HG03108 (cell line): ENCODE data around the gene GMPPA.

ENCODE experiments used
- ATAC-seq: cut with Tn5 transposase; IDR thresholded peaks from one replicate; pipeline ENCODE4 v1.9.1; 2021; ENCODE audit warnings: moderate library complexity; ENCODE audit not compliant: unreplicated experiment

Gene GMPPA

GRCh38 chr2:219537657-219538488 lies 39.2 kb downstream of the GMPPA start:
- no peak for ATAC-seq

DNA sequence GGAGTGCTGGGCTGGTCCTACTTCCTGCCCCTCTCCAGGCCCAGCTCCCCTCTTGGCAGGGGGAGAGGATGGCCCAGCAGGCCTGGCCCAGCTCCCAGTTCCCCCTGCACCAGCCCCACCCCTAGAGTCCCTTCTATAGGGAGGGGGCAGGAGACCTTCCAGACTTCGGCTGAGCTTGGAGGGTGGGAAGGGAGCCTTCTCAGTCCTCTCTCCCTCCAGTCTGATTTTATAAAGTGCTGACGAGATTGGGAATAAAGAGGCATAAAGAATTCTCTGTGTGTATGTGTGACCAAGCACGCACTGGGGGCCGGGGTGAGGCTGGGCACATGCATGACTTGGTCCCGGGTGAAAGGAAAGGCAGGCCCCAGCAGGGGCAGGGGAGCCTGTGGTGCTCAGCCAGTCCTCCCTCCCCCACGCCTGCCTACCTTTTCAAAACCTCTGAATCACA lies 39.8 kb downstream of the GMPPA start:
- no peak for ATAC-seq

DNA sequence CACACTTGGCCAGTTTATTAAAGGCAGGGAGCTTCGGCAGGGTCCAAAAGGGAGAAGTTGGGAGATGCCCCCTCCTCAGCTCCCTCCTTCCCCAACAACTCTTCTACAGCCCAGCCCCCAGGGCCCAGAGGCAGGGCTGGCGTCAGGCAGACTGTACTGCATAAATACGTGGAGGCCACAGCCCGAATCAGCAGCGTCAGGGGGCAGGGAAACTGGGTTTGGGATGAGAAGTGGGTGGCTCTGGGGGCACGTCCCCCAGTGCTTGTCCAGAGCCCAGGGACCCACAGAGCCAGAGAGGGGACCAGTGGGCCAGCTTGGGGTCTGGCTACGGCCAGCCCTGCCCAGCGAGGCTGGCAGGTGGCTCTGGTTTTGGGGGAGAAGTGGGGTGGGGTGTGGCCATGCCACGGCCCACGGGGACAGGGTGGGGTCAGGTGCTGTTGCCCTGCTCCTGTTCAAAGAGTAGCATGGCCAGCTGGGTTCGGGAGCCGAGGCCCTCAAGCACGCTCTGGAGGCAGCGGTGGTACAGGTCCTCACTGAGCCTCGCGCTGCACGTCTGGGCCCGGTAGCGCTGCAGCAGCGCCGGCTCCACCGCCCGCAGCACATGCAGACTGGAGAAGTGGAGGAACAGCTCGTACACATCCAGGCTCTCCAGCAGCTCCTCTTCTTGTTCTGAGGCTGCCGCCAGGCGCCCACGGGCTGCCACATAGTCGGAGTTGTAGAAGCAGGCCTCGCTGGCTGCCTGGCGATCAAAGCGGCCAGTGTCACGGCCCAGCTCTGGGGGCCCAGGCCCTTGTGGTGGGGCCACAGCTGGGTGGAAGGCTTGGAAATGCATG lies 40.5 kb downstream of the GMPPA start:
- no peak for ATAC-seq

DNA sequence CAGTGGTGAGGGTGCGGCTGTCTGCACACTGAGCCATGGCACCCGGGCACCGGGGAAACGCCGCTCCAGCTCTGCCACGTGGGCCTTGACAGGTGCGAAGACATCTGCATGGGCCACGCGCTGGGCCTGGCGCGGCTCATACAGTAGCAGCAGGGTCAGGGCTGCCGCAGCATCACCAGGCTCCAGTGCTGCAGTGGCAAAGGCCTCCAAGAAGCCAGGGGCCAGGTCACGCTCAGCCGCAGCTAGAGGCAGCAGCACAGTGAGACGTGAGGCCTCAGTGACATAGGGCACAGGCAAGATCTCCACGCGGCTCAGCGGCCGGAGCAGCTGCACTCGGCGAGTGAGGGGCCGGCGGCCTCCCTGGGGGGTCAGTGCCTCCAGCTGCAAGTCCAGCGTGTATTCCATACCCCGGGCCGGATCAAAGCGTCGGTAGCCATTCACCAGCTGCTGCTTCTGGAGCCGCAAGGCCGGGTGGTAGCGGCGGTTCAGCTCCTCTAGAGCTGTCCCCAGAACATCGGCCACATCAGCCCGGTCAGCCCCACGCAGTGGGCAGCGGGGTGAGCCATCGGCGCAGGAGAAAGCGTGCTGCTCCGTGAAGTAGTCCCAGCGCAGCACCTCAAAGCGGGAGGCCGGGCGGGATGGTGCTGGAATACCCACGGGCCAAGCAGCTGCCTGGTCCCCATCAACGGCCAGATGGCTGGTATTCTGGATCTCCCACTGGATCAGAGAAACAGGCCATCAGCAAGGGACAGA lies 41.4 kb downstream of the GMPPA start:
- ATAC-seq: no peak

GRCh38 chr2:219540784-219541504 lies 42.3 kb downstream of the GMPPA start:
- no peak for ATAC-seq

GRCh38 chr2:219541611-219542180 lies 43.0 kb downstream of the GMPPA start:
- peak; percentile 47 for ATAC-seq

DNA sequence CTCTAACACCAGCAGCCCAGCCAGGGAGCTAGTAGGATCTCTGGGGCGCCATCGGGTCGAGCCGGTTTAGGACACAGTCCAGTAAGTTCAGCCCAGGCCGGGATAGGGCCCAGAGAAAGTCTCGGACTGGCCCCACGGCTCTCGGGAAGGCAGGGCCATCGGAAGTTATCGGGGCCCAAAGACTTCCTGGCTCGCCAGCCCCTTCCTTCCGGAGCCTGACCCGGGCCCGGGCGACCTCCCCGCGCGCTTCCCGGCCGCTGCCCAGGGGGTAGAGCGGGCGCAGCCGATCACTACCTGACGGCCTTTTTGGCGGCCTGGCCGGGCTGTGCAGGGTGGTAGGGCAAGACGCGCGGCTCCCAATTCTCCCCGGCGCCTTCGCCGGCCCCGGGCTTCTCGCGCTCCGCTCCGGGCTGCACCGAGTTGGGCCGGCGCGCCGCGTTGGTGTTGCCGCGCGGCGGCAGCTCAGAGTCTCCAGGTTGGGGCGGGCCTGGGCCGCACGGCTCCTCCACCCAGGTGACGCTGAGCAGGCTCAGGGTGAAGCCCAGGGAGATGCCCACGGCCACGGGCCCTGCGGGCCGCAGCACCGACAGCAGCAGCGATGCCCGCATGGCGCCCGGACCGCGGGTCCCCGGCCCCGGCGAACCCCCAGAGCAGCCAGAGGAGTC lies 44.4 kb downstream of the GMPPA start:
- ATAC-seq: peak; percentile 22

DNA sequence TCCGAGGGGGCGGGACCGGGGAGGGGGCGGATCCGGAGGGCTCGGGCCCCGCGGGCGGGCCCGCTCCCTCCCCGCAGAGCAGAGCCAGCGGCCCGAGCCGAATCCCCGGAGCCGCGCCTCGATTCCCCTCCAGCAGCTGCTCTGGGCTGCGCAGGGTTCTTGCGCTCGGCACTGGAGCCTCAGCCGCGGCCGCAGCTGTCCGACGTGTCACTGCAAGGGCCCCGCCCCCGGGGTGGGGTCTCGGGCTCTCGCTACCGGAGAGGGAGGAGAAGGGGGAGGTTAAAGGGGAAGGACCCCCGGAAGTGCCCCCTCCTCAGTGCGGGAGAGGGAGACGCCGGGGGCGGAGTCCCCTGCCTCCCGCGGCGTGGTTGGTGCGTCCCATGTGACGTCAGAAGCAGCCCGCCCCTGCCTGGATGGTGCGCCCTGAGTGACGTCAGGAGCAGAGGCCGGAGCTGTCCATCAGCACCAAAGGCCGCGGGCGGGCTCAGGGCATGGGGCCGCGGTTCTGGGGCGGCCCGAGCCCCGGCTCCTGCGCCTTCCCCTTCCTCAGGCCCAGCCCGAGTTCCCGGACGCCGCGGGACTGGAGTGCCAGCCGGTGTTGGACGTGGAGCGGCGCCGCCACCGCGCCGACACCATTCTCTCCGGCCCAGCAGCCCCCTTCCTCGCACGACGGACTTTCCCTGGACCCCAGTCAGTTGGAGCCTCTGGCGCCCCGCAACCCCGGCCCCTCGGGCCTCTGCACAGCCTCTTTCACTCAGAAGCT lies 45.1 kb downstream of the GMPPA start, which contains the start of the genes CHPF and TMEM198:
CHPF (minus strand) TSS at position 214 of the 763 bp plus-strand sequence. CDS start 271 bp downstream, outside the sequence.
TMEM198 (plus strand) TSS at position 433 of the 763 bp plus-strand sequence. CDS start 700 bp downstream, outside the sequence.
- ATAC-seq: peak; percentile 68

- ATAC-seq: no peak
These were observed 45.9 kb downstream of the GMPPA start for GRCh38 chr2:219544567-219544966.

DNA sequence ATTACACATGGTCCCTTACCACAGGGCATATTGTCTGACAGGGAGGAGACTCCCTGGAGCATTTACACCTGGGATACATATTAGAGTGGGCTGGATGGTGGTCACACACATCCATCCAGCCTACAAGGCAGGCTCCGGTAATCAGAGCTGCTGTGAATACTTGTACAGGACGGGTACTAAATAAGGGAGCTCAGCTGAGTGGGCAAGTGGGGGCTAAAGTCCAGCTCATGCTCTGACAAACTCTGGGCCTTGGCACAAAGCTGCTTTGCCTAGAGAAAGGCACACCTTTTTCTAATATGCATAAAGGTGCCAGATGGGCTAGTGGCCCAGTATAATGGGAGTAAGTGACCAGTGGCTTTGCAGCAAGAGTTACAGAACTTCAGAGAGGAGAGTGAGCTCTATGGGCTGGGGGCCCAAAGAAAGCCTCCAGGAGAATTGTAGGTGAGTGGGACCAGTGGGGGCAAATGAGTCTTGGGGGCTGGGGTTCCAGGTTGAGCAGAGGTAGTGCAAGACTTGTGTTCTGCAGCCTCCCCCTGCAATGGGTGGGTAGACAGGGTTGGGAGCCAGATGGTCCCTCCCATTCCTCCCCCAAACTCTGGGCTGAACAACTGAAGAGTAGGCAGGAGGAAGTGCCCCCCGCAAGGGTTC lies 46.7 kb downstream of the GMPPA start:
- ATAC-seq: no peak

GRCh38 chr2:219545943-219546352 lies 47.3 kb downstream of the GMPPA start:
- no peak for ATAC-seq

DNA sequence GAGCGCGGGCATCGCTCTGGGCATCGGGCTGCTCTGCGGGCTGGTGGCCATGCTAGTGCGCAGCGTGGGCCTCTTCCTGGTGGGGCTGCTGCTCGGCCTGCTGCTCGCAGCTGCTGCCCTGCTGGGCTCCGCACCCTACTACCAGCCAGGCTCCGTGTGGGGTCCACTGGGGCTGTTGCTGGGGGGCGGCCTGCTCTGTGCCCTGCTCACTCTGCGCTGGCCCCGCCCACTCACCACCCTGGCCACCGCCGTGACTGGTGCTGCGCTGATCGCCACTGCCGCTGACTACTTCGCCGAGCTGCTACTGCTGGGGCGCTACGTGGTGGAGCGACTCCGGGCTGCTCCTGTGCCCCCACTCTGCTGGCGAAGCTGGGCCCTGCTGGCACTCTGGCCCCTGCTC lies 48.9 kb downstream of the GMPPA start:
- ATAC-seq: no peak

GRCh38 chr2:219548990-219549389 lies 50.3 kb downstream of the GMPPA start:
- ATAC-seq: no peak

DNA sequence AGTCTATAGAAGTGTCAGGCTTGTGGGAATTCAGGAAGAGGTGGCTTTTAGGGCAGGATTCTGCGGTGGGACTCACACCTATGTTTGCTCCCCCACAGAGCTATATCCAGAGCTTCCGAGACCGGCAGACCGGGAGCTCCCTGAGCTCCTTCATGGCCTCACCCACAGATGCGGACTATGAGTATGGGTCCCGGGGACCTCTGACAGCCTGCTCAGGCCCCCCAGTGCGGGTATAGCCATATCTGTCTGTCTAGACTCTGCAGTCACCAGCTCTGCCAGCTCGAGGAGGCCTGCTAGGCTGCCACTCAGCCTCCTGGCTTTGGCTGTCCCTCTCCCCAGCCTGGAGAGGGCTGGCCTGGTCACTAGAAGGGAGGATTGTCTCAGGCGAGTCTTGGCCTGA lies 50.9 kb downstream of the GMPPA start:
- no peak for ATAC-seq

GRCh38 chr2:219551441-219552381 lies 53.0 kb downstream of the GMPPA start:
- peak; percentile 26 for ATAC-seq

DNA sequence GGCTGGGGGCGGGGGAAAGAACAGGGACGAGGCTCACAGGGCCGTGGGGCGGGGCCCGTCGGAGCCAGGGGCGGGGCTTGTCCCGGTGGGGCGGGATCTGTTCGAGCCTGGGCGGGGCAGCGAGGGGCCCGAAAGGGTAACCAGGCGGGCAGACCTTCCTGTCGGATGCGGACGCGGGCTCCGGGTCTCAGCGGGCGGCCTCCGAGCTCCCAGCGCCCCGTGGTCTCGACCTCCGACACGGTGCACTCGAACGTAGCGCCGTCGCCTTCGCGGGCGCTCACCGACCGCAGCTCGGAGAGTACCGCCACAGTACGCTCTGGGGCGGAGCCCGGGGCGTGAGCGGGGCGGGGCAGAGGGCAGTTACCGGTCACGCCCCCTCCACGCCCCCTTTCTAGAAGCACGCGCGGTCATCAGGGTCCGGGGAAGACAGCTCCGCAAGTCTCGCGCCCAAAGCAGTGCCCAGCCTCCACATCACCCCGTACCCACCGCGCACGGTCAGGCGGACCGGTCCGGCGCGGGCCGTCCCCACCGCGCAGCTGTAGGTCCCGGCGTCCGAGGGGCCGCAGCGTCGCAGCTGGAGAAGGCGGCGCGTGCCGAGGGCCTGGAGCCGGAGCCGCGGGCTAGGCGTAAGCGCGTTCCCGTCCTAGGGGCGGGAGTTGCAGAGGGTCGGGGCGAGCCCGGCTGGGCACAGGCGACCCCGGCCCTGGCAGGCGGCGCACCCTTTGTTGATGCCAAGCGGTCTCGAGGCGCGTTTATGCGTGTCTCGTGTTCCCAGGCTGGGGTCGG lies 53.9 kb downstream of the GMPPA start:
- ATAC-seq: peak; percentile 89

- ATAC-seq: no peak
These were observed 54.4 kb downstream of the GMPPA start for GRCh38 chr2:219553168-219553417.
